LNCAP (cell line): ENCODE data around the gene EEFSEC.

Experiments
- CTCF ChIP-seq: fragments of 450-650 bp; IDR thresholded peaks from 2 replicates; pipeline ENCODE4 v1.5.1; 2017; ENCODE audit warnings: mild to moderate bottlenecking

Gene EEFSEC

GRCh38 chr3:128357538-128357937 is 204.3 kb downstream of the EEFSEC start:
- TF ChIP-seq CTCF, result no peak

DNA sequence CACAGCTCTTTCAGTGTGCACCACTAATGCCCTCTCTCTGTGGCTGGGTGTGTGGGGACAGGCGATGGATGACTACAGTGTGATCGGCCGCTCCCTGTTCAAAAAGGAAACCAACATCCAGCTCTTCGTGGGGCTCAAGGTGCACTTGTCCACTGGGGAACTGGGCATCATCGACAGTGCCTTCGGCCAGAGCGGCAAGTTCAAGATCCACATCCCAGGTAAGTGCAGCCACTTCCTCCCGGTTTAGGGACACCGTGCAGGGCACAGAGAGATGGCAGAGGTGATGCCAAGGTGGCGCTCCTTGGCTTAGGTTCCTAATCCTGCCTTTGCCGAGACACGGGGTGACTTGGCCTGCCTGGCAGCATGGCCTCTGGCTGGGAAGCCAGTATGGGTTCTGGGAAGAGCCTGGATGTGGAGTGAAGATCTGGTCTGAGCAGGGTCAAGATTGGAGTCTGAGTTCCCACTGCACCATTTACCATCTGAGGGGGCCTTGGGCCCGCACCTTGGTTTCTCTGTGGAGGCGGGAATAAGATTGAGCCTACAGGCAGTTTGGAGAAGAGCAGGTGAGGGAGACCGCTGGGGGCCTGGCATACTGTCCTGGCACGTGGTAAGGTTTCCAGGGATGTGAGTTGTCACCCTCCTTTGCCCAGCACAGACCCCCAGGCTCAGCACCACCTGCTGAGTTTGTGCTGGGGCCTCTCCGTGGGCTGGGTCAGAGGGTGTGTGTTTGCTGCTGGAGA is 205.0 kb downstream of the EEFSEC start:
- TF ChIP-seq CTCF, result no peak

DNA sequence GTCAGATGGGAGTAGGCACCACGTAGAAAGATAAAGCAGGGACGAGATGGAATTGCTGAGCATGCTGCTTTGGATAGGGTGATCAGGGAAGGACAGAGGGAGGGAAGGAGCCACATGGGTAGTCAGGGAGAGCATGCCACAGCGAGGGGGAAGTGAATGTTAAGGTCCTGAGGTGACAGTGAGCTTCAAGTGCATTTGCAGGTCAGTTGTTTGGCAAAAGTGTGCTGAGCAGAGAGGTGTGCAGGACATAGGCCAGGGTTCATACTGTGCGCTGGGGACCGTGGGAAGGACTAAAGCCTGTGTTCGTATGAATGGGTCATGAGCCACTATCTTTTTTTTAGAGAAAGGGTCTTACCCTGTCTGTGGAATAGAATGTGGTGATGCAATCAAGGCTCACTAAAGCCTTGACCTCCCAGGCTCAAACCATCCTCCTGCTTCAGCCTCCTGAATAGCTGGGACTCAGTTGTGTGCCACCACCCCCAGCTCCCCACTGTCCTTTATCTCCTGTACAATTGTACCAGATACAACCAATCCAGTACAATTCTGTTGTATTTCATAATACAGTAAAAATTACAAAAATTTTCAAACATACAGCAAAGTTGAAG is 205.9 kb downstream of the EEFSEC start:
- TF ChIP-seq CTCF, result no peak

DNA sequence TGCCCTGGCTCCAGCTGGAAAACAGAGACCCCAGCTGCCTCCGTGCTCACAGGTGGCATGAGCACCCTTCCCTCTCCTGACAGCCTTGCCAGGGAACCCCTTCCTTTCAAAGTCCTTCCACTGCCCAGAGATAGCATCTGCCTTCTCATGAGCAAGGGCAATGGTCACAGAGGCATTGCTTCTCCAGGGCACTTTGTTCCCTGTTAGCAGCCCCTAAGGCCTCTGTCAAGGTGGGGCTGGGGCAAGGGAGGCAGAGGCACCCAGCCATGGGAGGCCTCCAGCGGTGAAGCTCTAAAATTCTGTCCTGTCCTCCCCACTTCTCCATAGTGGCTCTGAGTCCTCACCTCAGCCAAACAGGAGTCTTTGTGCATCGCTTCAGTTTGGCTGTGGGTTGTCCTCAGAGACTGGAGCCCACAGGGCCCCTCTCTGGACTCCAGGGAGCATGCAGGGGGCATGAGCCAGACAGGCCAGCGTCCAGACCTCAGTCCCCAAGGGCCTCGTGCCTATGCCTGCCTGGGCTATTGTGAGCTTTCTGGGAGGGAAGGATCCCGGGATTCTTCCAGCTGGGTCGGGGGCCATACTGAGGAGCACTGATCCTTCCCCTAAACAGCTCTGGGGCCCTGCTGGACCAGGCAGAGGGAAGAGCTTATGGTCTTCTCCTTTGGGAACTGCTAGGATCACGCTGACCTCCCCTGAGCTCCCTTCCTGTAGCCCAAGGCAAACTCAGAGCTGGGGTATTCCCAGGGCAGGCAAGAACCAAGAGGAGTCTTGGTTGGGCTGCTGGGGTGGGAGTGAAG is 206.8 kb downstream of the EEFSEC start:
- no peak for TF ChIP-seq CTCF

- TF ChIP-seq CTCF, result no peak
Observed at GRCh38 chr3:128360705-128361271, 207.5 kb downstream of the EEFSEC start.

GRCh38 chr3:128362026-128362965 is 209.0 kb downstream of the EEFSEC start:
- no peak for TF ChIP-seq CTCF
